Astrocyte (in vitro differentiated cells and primary cell): ENCODE measurements around the gene SEMA3F. TPM values are rescaled to one million over a fixed set of nuclear protein-coding genes. Genes with fewer than 3 reads are reported as not detected.

Source experiments
- DNase-seq: peaks from one replicate; pipeline ENCODE4 v3.0.0-alpha.2; 2010; ENCODE audit warnings: low read depth
- FAIRE-seq: peaks from 2 replicates; lab custom pipeline; 2011; peaks lifted over from hg19 to GRCh38; lab: Jason Lieb, UNC
- H2AFZ ChIP-seq: 2 replicates; pipeline ENCODE4 v1.6.0; 2012; ENCODE audit warnings: low read depth, low read length, inconsistent platforms
- H3K27ac ChIP-seq: 2 replicates; pipeline ENCODE4 v1.5.1; 2011; ENCODE audit warnings: low read depth, low read length, inconsistent platforms
- H3K27me3 ChIP-seq: 2 replicates; pipeline ENCODE4 v1.6.0; 2011; ENCODE audit warnings: low read length, inconsistent platforms; ENCODE audit not compliant: insufficient read depth
- H3K36me3 ChIP-seq: 2 replicates; pipeline ENCODE4 v1.5.1; 2011; ENCODE audit warnings: low read length, inconsistent platforms; ENCODE audit not compliant: insufficient read depth
- H3K4me1 ChIP-seq: 2 replicates; pipeline ENCODE4 v1.5.1; 2011; ENCODE audit warnings: low read length, inconsistent platforms; ENCODE audit not compliant: insufficient read depth
- H3K4me2 ChIP-seq: 2 replicates; pipeline ENCODE4 v1.6.0; 2012; ENCODE audit warnings: low read length, inconsistent platforms
- H3K4me3 ChIP-seq: 2 replicates; pipeline ENCODE4 v1.5.1; 2011; ENCODE audit warnings: low read depth, mild to moderate bottlenecking, low read length, inconsistent platforms; ENCODE audit not compliant: insufficient read depth
- H3K79me2 ChIP-seq: 2 replicates; pipeline ENCODE4 v1.6.0; 2012; ENCODE audit warnings: mild to moderate bottlenecking, low read length, inconsistent platforms; ENCODE audit not compliant: insufficient read depth
- H3K9ac ChIP-seq: 2 replicates; pipeline ENCODE4 v1.6.0; 2012; ENCODE audit warnings: mild to moderate bottlenecking, low read length, inconsistent platforms
- H3K9me3 ChIP-seq: 2 replicates; pipeline ENCODE4 v1.5.1; 2012; ENCODE audit warnings: low read depth, mild to moderate bottlenecking, low read length, inconsistent platforms; ENCODE audit not compliant: insufficient read depth
- H4K20me1 ChIP-seq: 2 replicates; pipeline ENCODE4 v1.6.0; 2012; ENCODE audit warnings: low read length, inconsistent platforms; ENCODE audit not compliant: insufficient read depth
- H3K27ac Mint-ChIP-seq: one replicate; pipeline ENCODE4 v1.8.0; 2021; ENCODE audit warnings: mild to moderate bottlenecking, mixed read lengths; ENCODE audit not compliant: unreplicated experiment
- H3K27me3 Mint-ChIP-seq: one replicate; pipeline ENCODE4 v1.8.0; 2021; ENCODE audit warnings: low read depth, mixed read lengths; ENCODE audit not compliant: unreplicated experiment
- H3K36me3 Mint-ChIP-seq: one replicate; pipeline ENCODE4 v1.8.0; 2021; ENCODE audit warnings: low read depth, mixed read lengths; ENCODE audit not compliant: unreplicated experiment
- H3K4me1 Mint-ChIP-seq: one replicate; pipeline ENCODE4 v1.8.0; 2021; ENCODE audit warnings: low read depth, mixed read lengths; ENCODE audit not compliant: unreplicated experiment
- H3K4me3 Mint-ChIP-seq: one replicate; pipeline ENCODE4 v1.8.0; 2021; ENCODE audit warnings: mild to moderate bottlenecking, moderate library complexity, mixed read lengths; ENCODE audit not compliant: unreplicated experiment
- H3K9me3 Mint-ChIP-seq: one replicate; pipeline ENCODE4 v1.8.0; 2021; ENCODE audit warnings: mild to moderate bottlenecking, mixed read lengths; ENCODE audit not compliant: unreplicated experiment
- EZH2 ChIP-seq: IDR thresholded peaks from 2 replicates; pipeline ENCODE4 v1.6.1; 2012; ENCODE audit warnings: mild to moderate bottlenecking, low read length, inconsistent platforms; ENCODE audit not compliant: insufficient read depth
- total RNA-seq: library from RNA; stranded (reverse); gene quantifications from 2 replicates; pipeline ENCODE4 v1.2.1, GENCODE V29; 2021
- TF ChIP-seq, protein P1 (sequence below): IDR thresholded peaks from 2 replicates; pipeline ENCODE4 v1.5.1; 2011; ENCODE audit warnings: low read depth, mild to moderate bottlenecking, inconsistent platforms, low read length, moderate library complexity; ENCODE audit not compliant: insufficient read depth

SEMA3F gene
- total RNA-seq, 1 donor from 2014 or later: 6.6 TPM

DNA sequence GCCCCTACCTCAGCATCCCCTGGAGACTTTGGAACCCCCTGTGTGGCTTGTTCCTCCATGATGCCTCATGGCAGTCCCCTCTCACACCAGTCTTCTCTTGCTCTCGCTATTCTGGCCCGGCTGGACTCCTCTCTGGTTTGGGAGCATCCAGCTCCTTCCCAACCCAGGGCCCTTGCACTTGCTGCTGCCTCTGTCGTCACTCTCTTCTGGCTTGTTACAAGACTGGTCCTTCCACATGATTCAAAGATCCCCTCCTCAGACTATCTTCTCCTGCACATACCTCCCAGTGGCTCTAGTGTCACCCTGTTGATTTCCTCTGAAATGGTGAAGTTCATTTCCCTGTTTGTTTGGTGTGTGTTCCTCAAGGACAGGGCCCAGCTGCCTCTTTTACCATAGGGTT is 74.4 kb downstream of the SEMA3F start:
- no peak overlapping the region for H3K4me3 ChIP-seq
- no peak overlapping the region for H3K9ac ChIP-seq
- DNase-seq: no peak
- no peaks in the 10 kb centered on the region for H3K9me3 ChIP-seq
- H4K20me1 ChIP-seq: no peaks in the 10 kb centered on the region
- peaks cover 7% of the 10 kb centered on the region for H3K4me1 Mint-ChIP-seq
- peaks cover 12% of the 10 kb centered on the region for H3K27me3 Mint-ChIP-seq
- H3K4me3 Mint-ChIP-seq: peak overlapping the region; percentile 9
- peaks cover 2% of the 10 kb centered on the region for H3K9me3 Mint-ChIP-seq
- H3K36me3 ChIP-seq: no peaks in the 10 kb centered on the region
- no peak overlapping the region for H3K27ac ChIP-seq
- no peak overlapping the region for H3K4me2 ChIP-seq
- H3K36me3 Mint-ChIP-seq: no peaks in the 10 kb centered on the region
- TF ChIP-seq, protein P1, sequence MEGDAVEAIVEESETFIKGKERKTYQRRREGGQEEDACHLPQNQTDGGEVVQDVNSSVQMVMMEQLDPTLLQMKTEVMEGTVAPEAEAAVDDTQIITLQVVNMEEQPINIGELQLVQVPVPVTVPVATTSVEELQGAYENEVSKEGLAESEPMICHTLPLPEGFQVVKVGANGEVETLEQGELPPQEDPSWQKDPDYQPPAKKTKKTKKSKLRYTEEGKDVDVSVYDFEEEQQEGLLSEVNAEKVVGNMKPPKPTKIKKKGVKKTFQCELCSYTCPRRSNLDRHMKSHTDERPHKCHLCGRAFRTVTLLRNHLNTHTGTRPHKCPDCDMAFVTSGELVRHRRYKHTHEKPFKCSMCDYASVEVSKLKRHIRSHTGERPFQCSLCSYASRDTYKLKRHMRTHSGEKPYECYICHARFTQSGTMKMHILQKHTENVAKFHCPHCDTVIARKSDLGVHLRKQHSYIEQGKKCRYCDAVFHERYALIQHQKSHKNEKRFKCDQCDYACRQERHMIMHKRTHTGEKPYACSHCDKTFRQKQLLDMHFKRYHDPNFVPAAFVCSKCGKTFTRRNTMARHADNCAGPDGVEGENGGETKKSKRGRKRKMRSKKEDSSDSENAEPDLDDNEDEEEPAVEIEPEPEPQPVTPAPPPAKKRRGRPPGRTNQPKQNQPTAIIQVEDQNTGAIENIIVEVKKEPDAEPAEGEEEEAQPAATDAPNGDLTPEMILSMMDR: no peak
- no peak for TF ChIP-seq EZH2
- H3K4me1 ChIP-seq: peaks cover 4% of the 10 kb centered on the region
- H3K79me2 ChIP-seq: no peaks in the 10 kb centered on the region
- H3K27ac Mint-ChIP-seq: no peak overlapping the region
- no peak for FAIRE-seq
- no peak overlapping the region for H2AFZ ChIP-seq
- peaks cover 4% of the 10 kb centered on the region for H3K27me3 ChIP-seq

DNA sequence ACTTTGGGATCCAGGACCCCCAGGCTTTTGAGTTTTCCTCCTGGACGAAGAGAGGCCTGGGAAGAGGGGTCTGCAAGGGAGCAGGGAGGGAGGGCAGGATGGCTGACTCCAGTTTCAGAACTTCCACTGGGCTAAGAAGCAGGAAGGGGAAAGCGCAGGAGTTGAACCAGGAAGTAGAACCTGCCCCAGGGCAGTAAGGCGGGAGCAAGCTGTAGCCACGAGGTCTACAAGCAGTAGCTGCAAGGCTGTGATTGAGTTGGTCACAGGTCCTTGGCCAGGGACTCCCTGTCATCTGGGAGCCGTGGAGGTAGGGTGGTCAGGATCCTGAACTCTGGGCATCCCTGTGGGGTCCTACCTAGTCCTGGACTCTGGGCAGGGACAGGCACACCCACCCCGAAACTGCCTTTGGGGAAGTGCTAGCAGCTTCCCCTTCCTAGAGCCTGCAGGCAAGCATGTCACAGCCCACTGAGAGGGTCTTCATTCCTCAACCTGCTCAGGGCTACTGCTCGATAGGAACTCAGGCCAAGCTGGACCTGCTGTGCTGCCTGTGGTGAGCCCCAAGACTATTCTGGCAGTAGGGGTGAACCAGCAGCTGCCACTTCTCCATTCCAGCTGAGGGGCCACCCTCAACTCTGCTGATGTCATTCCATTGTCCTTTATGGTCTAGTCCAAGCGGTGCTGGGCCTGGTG is 75.1 kb downstream of the SEMA3F start:
- DNase-seq (no peak), FAIRE-seq (no peak)
- H3K4me2 ChIP-seq: no peak overlapping the region
- Mint-ChIP-seq H3K27ac (no peak overlapping the region), H3K36me3 (no peaks in the 10 kb centered on the region), H3K9me3 (no peaks in the 10 kb centered on the region), H3K4me3 (no peak overlapping the region), H3K27me3 (peaks cover 7% of the 10 kb centered on the region), H3K4me1 (peaks cover 7% of the 10 kb centered on the region)
- H2AFZ ChIP-seq: no peak overlapping the region
- H3K9ac ChIP-seq: no peak overlapping the region
- H3K4me3 ChIP-seq: no peak overlapping the region
- no peak overlapping the region for H3K27ac ChIP-seq
- peaks cover 4% of the 10 kb centered on the region for H3K4me1 ChIP-seq
- no peaks in the 10 kb centered on the region for H3K9me3 ChIP-seq
- H4K20me1 ChIP-seq: no peaks in the 10 kb centered on the region
- TF ChIP-seq, protein P1: no peak
- no peak for TF ChIP-seq EZH2
- no peaks in the 10 kb centered on the region for H3K27me3 ChIP-seq
- H3K36me3 ChIP-seq: no peaks in the 10 kb centered on the region
- H3K79me2 ChIP-seq: no peaks in the 10 kb centered on the region

DNA sequence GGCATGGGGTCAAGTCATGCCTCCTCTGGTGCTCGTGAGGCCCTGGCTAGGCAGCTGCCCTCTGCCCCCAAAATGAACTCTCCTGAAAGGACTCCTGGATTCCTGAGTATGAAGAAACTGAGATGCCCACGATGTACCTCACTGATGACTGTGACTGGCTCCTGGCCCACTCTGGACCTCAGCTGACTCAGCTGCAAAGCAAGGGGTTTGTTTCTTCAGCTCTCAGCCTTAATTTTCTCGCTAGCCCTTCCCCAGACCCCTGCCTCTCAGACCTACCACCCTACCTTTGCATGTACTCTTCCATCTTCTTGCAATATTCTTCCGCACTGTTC is 75.6 kb downstream of the SEMA3F start:
- TF ChIP-seq EZH2: no peak
- TF ChIP-seq, protein P1: no peak
- Histone ChIP-seq H3K4me2 (no peak overlapping the region), H2AFZ (no peak overlapping the region), H3K4me3 (no peak overlapping the region), H3K27ac (no peak overlapping the region), H4K20me1 (no peaks in the 10 kb centered on the region), H3K27me3 (no peaks in the 10 kb centered on the region), H3K36me3 (no peaks in the 10 kb centered on the region), H3K4me1 (peaks cover 8% of the 10 kb centered on the region), H3K9ac (no peak overlapping the region), H3K9me3 (no peaks in the 10 kb centered on the region), H3K79me2 (no peaks in the 10 kb centered on the region)
- Mint-ChIP-seq H3K4me1 (peaks cover 7% of the 10 kb centered on the region), H3K4me3 (no peak overlapping the region), H3K9me3 (no peaks in the 10 kb centered on the region), H3K27ac (no peak overlapping the region), H3K27me3 (peaks cover 3% of the 10 kb centered on the region), H3K36me3 (no peaks in the 10 kb centered on the region)
- no peak for DNase-seq
- FAIRE-seq: no peak
